H1 (cell line): ENCODE measurements around the gene TMEM223. TPM values are rescaled to one million over a fixed set of nuclear protein-coding genes. Genes with fewer than 3 reads are reported as not detected.

Experiments
- FOSL1 ChIP-seq: IDR thresholded peaks from 2 replicates; pipeline ENCODE4 v1.6.1; 2011; ENCODE audit warnings: mild to moderate bottlenecking, low read depth, low read length, moderate library complexity; ENCODE audit not compliant: insufficient read depth
- PHF8 ChIP-seq: fragments of 200-600 bp; sonication (generic); conservative IDR thresholded peaks from 2 replicates; pipeline ENCODE4 v1.7.1; 2012; ENCODE audit warnings: low read depth, mild to moderate bottlenecking, inconsistent platforms, low read length, moderate library complexity
- POLR2A ChIP-seq, 2 experiments: IDR thresholded peaks; 1 replicate in 1 of 2; 2 replicates in 1 of 2; pipeline ENCODE4 v1.6.1; 2011; ENCODE audit warnings: low read depth in 2 of 2, low read length in 2 of 2, mild to moderate bottlenecking in 2 of 2; ENCODE audit errors: control extremely low read depth in 1 of 2
- SP1 ChIP-seq: IDR thresholded peaks from 2 replicates; pipeline ENCODE4 v1.6.1; 2011; ENCODE audit warnings: low read depth, low read length
- polyA plus RNA-seq, 7 experiments: library from polyadenylated mRNA; depleted of rRNA in 3 of 7; stranded (reverse) in 5 of 7; unstranded in 2 of 7; fragments of >200 nt in 5 of 7; fragments of 200-250 nt in 2 of 7; gene quantifications; 1 replicate in 5 of 7; 2 replicates in 1 of 7; 4 replicates in 1 of 7; pipeline versions ENCODE4 v1.2.1 to v1.2.3, GENCODE V29; 2011 to 2013; ENCODE audit warnings: missing spikeins in 2 of 7, mixed read lengths in 2 of 7
- total RNA-seq: library from RNA; stranded (reverse); fragmentation: NEBNext Ultra II Directional; extraction: Animal tissue kit (Norgen Biotek cat#: 25700); gene quantifications from 2 replicates; pipeline ENCODE4 v1.2.1, GENCODE V29; 2021
- TF ChIP-seq, protein P1 (sequence below): IDR thresholded peaks from 2 replicates; pipeline ENCODE4 v1.6.1; 2011; ENCODE audit warnings: low read length, improper control_type of control experiment

TMEM223 gene
- total and polyA plus RNA-seq, 2 of the 8 experiments (the other 6 are each of a cell fraction or from before 2014, with no cell fraction given) = 22.9 to 64.1 TPM

DNA sequence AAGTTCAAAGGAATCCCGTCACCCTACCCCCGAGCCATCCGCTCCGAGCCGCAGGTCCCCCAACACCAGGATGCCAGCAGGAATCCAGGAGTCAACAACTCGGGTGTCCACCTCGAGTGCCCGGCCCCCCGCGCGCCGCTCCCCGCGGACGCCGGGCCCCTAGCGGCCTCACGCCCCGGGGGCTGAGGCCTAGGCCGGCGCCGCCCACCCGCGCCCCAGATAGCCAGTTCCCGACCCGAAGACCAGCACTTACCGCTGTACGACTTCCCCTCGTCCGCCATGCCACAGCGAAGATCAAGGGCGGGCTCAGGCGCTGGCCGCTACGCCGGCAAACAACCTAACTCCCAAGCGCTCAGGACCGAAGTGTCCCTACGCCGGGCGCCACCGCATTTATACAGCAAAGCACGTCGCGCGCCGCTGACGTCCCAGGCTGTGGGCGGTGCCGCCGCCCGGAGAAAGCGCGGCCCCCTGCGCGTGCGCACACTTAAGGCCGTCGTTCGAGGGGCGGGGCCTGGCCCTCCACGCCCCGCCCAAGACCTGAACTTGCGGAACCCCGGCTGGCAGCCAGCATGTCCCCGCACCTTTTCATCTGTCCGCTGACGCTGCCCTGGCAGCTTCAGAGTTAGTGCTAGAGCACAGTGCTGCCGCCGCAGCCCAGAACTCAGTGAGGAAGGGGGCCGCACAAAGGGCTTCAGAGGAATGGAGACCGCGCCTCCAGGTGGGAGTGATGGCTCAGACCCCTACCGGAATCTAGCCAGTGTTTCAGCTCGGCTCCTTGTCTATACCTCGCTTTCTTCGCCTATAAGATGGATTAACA lies 13.5 kb upstream of the TMEM223 start, which contains the start of gene NXF1 (continued):
- TF ChIP-seq, protein P1, sequence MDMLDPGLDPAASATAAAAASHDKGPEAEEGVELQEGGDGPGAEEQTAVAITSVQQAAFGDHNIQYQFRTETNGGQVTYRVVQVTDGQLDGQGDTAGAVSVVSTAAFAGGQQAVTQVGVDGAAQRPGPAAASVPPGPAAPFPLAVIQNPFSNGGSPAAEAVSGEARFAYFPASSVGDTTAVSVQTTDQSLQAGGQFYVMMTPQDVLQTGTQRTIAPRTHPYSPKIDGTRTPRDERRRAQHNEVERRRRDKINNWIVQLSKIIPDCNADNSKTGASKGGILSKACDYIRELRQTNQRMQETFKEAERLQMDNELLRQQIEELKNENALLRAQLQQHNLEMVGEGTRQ = no peak
- TF ChIP-seq FOSL1 = no peak
- TF ChIP-seq POLR2A (IDR thresholded peaks at IDR 0.05; ENCODE audit: control extremely low read depth in 1 of 2, low read depth in 2 of 2, low read length in 2 of 2) = peak; percentile 100
- TF ChIP-seq SP1 = peak; percentile 86
- TF ChIP-seq PHF8 = peak; percentile 99
